Smooth muscle cell (in vitro differentiated cells): ENCODE measurements around the gene TOX3. TPM values are rescaled to one million over a fixed set of nuclear protein-coding genes. Genes with fewer than 3 reads are reported as not detected.

Experiments
- DNase-seq: peaks from one replicate; lab custom pipeline; 2025; ENCODE audit not compliant: unreplicated experiment; lab: John Stamatoyannopoulos, UW
- H2AFZ ChIP-seq: fragments of 200-600 bp; sonication (generic); 2 replicates; pipeline ENCODE4 v1.6.0; 2016; ENCODE audit warnings: antibody characterized with exemption, low read depth, mild to moderate bottlenecking
- H3F3A ChIP-seq: fragments of 200-600 bp; sonication (generic); 2 replicates; pipeline ENCODE4 v1.6.0; 2017; ENCODE audit warnings: antibody characterized with exemption, low read depth
- H3K27ac ChIP-seq: fragments of 200-600 bp; sonication (generic); 2 replicates; pipeline ENCODE4 v1.5.1; 2016; ENCODE audit warnings: low read depth, mild to moderate bottlenecking
- H3K27me3 ChIP-seq: fragments of 200-600 bp; sonication (generic); 2 replicates; pipeline ENCODE4 v1.6.1; 2016; ENCODE audit warnings: low read depth, mild to moderate bottlenecking
- H3K36me3 ChIP-seq: fragments of 200-600 bp; sonication (generic); 2 replicates; pipeline ENCODE4 v1.5.1; 2016; ENCODE audit warnings: low read depth
- H3K4me1 ChIP-seq: fragments of 200-600 bp; sonication (generic); 2 replicates; pipeline ENCODE4 v1.5.1; 2016; ENCODE audit warnings: low read depth
- H3K4me2 ChIP-seq: fragments of 200-600 bp; sonication (generic); 2 replicates; pipeline ENCODE4 v1.6.0; 2016; ENCODE audit warnings: mild to moderate bottlenecking
- H3K4me3 ChIP-seq: fragments of 200-600 bp; sonication (generic); 2 replicates; pipeline ENCODE4 v1.5.1; 2016; ENCODE audit warnings: mild to moderate bottlenecking
- H3K79me2 ChIP-seq: fragments of 200-600 bp; sonication (generic); 2 replicates; pipeline ENCODE4 v1.6.0; 2016; ENCODE audit warnings: low read depth, mild to moderate bottlenecking
- H3K9ac ChIP-seq: fragments of 200-600 bp; sonication (generic); 2 replicates; pipeline ENCODE4 v1.6.0; 2016; ENCODE audit warnings: low read depth
- H3K9me3 ChIP-seq: fragments of 200-600 bp; sonication (generic); replicated peaks from 2 replicates; pipeline ENCODE4 v1.5.1; 2016; ENCODE audit warnings: low read depth
- H4K20me1 ChIP-seq: fragments of 200-600 bp; sonication (generic); 2 replicates; pipeline ENCODE4 v1.6.0; 2016; ENCODE audit warnings: low read depth
- WGBS: methylation state at CpG from one replicate; pipeline ENCODE4 v1.1.7; 2016; ENCODE audit warnings: low lambda C conversion rate; 5-methylcytosine and 5-hydroxymethylcytosine counted together
- polyA plus RNA-seq: library from polyadenylated mRNA; unstranded; fragments of >200 nt; fragmentation: Nextera tagmentation; extraction: Ambion mirVana; gene quantifications from 2 replicates; pipeline ENCODE4 v1.2.1, GENCODE V29; 2016
- total RNA-seq: library from RNA; depleted of rRNA; stranded (reverse); fragments of >200 nt; gene quantifications from 2 replicates; pipeline ENCODE4 v1.2.3, GENCODE V29; 2014
- TF ChIP-seq, protein P1 (sequence below): fragments of 200-600 bp; sonication (generic); IDR thresholded peaks from 2 replicates; pipeline ENCODE4 v1.5.1; 2017; ENCODE audit warnings: borderline replicate concordance, mild to moderate bottlenecking, antibody characterized with exemption; ENCODE audit not compliant: insufficient read depth, poor library complexity, severe bottlenecking

TOX3 gene
- total and polyA plus RNA-seq, 2 experiments from 2014 or later: 0.18 to 0.49 TPM

DNA sequence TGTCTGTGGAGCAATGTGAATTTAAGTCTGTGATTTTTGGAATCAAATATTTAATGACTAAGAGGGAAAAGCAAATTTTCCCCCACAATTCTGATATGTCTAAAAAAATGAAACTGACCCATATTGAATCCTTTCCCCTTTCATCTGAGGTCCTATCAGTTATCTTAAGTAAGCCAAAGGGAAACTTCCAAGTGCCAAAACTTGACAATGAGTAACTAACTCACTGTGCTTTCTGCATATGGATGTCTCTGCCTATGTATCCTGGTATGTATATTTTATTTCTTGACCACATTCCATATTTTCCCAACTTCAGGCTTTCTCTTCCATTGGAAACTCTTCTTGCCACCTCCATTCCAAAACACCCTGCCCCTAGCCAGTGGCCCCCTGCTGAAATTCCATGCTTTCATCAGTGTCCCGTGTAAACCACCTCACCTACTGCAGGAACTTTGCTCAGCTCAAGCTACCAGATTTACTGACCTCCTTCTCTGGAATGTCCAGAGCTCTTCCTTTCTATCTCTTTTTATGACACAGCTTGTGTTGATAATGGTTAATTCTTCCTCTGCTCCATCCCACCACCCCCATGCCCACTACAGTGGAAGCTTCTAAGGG is 59.0 kb downstream of the TOX3 start:
- WGBS: 92% methylated on average over 1 of the region's 1 CpG
- Histone ChIP-seq H3K36me3 (no peaks in the 10 kb centered on the region), H3K27me3 (peaks cover 6% of the 10 kb centered on the region), H3K4me3 (no peak overlapping the region), H3K27ac (no peak overlapping the region), H3K9ac (no peak overlapping the region), H2AFZ (no peak overlapping the region), H4K20me1 (no peaks in the 10 kb centered on the region), H3K9me3 (no peaks in the 10 kb centered on the region), H3K4me1 (peaks cover 12% of the 10 kb centered on the region), H3K4me2 (no peak overlapping the region), H3K79me2 (no peaks in the 10 kb centered on the region), H3F3A (no peaks in the 10 kb centered on the region)
- TF ChIP-seq, protein P1, sequence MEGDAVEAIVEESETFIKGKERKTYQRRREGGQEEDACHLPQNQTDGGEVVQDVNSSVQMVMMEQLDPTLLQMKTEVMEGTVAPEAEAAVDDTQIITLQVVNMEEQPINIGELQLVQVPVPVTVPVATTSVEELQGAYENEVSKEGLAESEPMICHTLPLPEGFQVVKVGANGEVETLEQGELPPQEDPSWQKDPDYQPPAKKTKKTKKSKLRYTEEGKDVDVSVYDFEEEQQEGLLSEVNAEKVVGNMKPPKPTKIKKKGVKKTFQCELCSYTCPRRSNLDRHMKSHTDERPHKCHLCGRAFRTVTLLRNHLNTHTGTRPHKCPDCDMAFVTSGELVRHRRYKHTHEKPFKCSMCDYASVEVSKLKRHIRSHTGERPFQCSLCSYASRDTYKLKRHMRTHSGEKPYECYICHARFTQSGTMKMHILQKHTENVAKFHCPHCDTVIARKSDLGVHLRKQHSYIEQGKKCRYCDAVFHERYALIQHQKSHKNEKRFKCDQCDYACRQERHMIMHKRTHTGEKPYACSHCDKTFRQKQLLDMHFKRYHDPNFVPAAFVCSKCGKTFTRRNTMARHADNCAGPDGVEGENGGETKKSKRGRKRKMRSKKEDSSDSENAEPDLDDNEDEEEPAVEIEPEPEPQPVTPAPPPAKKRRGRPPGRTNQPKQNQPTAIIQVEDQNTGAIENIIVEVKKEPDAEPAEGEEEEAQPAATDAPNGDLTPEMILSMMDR: no peak
- no peak for DNase-seq

DNA sequence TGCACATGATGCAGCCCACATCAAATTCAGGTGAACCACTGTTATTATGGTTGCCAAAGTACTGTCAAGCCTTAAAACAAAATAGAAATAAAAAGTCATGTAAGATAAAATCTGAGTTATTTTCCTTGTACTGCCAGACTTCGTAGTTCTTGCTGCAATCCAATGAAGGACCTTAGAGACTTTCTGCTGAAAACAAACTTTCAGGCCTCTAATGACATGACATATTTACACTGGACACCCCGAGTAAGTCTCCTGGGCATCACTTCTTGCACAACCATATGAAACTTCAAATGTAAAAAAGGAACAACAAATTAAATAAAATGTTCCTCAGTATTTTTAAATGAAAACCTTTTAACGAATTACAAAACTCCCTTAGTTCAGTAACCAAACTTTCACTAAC is 66.7 kb downstream of the TOX3 start:
- H2AFZ ChIP-seq: no peak overlapping the region
- no peak for DNase-seq
- H3K27me3 ChIP-seq: peaks cover 14% of the 10 kb centered on the region
- H4K20me1 ChIP-seq: no peaks in the 10 kb centered on the region
- H3K4me3 ChIP-seq: no peak overlapping the region
- no peak overlapping the region for H3K9ac ChIP-seq
- H3K27ac ChIP-seq: no peak overlapping the region
- peaks cover 11% of the 10 kb centered on the region for H3K4me1 ChIP-seq
- H3K36me3 ChIP-seq: no peaks in the 10 kb centered on the region
- no peaks in the 10 kb centered on the region for H3K9me3 ChIP-seq
- WGBS: 82% methylated on average over 3 of the region's 3 CpGs
- no peaks in the 10 kb centered on the region for H3K79me2 ChIP-seq
- no peaks in the 10 kb centered on the region for H3F3A ChIP-seq
- TF ChIP-seq, protein P1: no peak
- no peak overlapping the region for H3K4me2 ChIP-seq

DNA sequence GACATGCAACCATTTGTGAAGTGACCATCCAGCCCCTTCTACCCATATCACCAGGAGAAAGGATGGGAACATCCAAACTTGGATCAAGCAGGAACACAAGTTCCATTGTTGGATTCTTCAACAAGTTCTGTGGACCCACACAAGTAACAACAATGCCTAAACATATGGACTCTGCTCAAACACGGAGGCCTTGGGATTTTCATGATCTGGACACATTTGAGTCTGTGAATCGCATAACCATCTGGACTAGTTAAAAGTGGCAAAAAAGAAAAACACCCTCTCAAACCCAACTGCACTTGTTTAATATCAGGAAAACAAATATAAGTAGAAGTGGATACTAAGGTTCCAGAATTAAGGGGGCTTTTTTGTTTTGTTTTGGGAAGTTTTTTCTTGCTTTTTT is 70.8 kb downstream of the TOX3 start:
- DNase-seq: no peak
- no peak overlapping the region for H3K27ac ChIP-seq
- 88% methylated on average over 2 of the region's 2 CpGs for WGBS
- no peaks in the 10 kb centered on the region for H3K36me3 ChIP-seq
- H4K20me1 ChIP-seq: no peaks in the 10 kb centered on the region
- H3K79me2 ChIP-seq: no peaks in the 10 kb centered on the region
- no peaks in the 10 kb centered on the region for H3F3A ChIP-seq
- no peaks in the 10 kb centered on the region for H3K9me3 ChIP-seq
- H3K4me1 ChIP-seq: no peaks in the 10 kb centered on the region
- H3K4me3 ChIP-seq: no peak overlapping the region
- no peak overlapping the region for H3K9ac ChIP-seq
- TF ChIP-seq, protein P1: no peak
- peaks cover 14% of the 10 kb centered on the region for H3K27me3 ChIP-seq
- H2AFZ ChIP-seq: no peak overlapping the region
- no peak overlapping the region for H3K4me2 ChIP-seq

DNA sequence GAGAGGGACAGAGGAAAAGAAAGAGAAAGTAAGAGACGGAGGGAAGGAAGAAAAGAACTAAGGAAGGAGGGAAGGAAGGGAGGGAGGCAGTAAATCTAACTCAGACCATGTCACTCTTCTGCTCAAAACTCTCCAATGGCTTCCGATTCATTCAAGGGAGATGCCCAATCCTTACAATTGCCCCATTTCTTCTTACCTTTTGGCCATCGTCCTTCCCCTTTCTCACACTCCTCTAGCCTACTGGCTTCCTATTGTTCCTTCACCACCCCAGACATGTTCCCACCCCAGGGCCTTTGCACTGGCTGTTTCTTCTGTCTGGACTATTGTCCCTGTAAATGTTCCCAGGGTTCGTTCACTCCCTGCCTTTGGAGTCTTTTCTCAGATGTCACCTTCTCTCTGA is 72.3 kb downstream of the TOX3 start:
- Histone ChIP-seq H3K79me2 (no peaks in the 10 kb centered on the region), H3K4me1 (peaks cover 4% of the 10 kb centered on the region), H3K27me3 (peaks cover 5% of the 10 kb centered on the region), H3K4me3 (no peak overlapping the region), H3K9me3 (no peaks in the 10 kb centered on the region), H2AFZ (no peak overlapping the region), H3F3A (no peaks in the 10 kb centered on the region), H3K27ac (no peak overlapping the region), H3K36me3 (no peaks in the 10 kb centered on the region), H3K4me2 (no peak overlapping the region), H4K20me1 (no peaks in the 10 kb centered on the region), H3K9ac (no peak overlapping the region)
- TF ChIP-seq, protein P1: no peak
- WGBS: 86% methylated on average over 4 of the region's 4 CpGs
- DNase-seq: no peak
